ENCODE measurements around the gene FGF3. TPM values are rescaled to one million over a fixed set of nuclear protein-coding genes. Genes with fewer than 3 reads are reported as not detected.

The FGF3 gene
- total and polyA plus RNA-seq, 10 of the 15 experiments (the other 5 are each of a cell fraction or from before 2014, with no cell fraction given), result not detected

DNA sequence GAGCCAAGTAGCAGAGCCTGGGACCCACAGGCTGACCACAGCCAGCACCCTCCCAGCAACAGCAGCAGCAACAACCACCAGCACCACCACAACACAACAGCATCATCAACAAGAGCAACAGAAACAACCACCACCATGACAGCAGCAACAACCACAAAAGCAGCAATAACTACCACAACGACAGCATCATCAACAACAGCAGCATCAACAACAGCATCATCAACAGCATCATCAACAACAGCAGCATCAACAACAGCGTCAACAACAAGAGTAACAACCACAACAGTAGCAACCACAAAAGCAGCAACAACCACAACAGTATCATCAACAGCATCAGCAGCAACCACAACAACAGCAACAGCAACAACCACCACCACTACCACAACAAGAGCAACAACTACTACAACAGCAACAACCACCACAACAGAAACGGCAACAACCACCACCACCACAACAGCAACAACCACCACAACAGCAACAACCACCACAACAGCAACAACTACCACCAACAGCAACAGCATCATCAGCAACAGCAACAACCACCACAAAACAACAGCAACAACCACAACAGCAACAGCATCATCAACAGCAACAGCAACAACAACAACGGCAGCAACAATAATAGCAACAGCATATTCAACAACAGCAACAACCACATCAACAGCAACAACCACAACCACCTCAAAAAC lies 22.1 kb upstream of the FGF3 start:
- CTCF ChIA-PET, result no interaction called here
- TF ChIP-seq, protein P1, sequence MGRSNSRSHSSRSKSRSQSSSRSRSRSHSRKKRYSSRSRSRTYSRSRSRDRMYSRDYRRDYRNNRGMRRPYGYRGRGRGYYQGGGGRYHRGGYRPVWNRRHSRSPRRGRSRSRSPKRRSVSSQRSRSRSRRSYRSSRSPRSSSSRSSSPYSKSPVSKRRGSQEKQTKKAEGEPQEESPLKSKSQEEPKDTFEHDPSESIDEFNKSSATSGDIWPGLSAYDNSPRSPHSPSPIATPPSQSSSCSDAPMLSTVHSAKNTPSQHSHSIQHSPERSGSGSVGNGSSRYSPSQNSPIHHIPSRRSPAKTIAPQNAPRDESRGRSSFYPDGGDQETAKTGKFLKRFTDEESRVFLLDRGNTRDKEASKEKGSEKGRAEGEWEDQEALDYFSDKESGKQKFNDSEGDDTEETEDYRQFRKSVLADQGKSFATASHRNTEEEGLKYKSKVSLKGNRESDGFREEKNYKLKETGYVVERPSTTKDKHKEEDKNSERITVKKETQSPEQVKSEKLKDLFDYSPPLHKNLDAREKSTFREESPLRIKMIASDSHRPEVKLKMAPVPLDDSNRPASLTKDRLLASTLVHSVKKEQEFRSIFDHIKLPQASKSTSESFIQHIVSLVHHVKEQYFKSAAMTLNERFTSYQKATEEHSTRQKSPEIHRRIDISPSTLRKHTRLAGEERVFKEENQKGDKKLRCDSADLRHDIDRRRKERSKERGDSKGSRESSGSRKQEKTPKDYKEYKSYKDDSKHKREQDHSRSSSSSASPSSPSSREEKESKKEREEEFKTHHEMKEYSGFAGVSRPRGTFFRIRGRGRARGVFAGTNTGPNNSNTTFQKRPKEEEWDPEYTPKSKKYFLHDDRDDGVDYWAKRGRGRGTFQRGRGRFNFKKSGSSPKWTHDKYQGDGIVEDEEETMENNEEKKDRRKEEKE (IDR thresholded peaks at IDR 0.05), result no peak
- TF ChIP-seq TBL1XR1 (IDR thresholded peaks at IDR 0.05; ENCODE audit: low read depth, low read length) (no peak), SUZ12 (IDR thresholded peaks at IDR 0.05; ENCODE audit: unreplicated experiment) (no peak), ZNF24 (IDR thresholded peaks at IDR 0.05) (no peak), IRF4 (IDR thresholded peaks at IDR 0.05; ENCODE audit: low read depth, low read length) (no peak), ZBED1 (IDR thresholded peaks at IDR 0.05; ENCODE audit: borderline replicate concordance) (no peak)

More for the DNA sequence above, 22.1 kb upstream of the FGF3 start:
- FAIRE-seq (no peak), DNase-seq (ENCODE audit: low read depth, low spot score) (no peak), ATAC-seq (no peak)
- no peaks in the 10 kb centered on the region for H3K27me3 ChIP-seq (replicated peaks in 1 of 2; ENCODE audit: control insufficient read depth in 2 of 2, insufficient read depth in 2 of 2, low read length in 1 of 2)
- no peak overlapping the region for H3K4me2 ChIP-seq (ENCODE audit: control insufficient read depth, insufficient read depth)
- no TSS peak for BruUV-seq (replicated peaks)
- H3K9ac ChIP-seq (ENCODE audit: control insufficient read depth, insufficient read depth, low read length), result no peak overlapping the region
- no peaks in the 10 kb centered on the region for H3K79me2 ChIP-seq (ENCODE audit: control insufficient read depth, insufficient read depth, low read length)
- no peaks in the 10 kb centered on the region for H3K9me3 ChIP-seq (replicated peaks; ENCODE audit: control insufficient read depth, insufficient read depth, low read length)
- H3K27ac ChIP-seq (ENCODE audit: control insufficient read depth, insufficient read depth), result no peak overlapping the region
- ChIA-PET RAD21 (ENCODE audit: unreplicated experiment) (no interaction called here), POLR2A (no interaction called here), SMC1A (ENCODE audit: uncharacterized antibody, unreplicated experiment) (no interaction called here)
- 17% methylated on average over 4 of the region's 4 CpGs for WGBS (ENCODE audit: insufficient coverage, insufficient replicate concordance, low lambda C conversion rate, missing lambda C conversion rate)
- no peak overlapping the region for H3K4me3 ChIP-seq
- no peaks in the 10 kb centered on the region for H4K20me1 ChIP-seq (ENCODE audit: control insufficient read depth, insufficient read depth)
- no peak overlapping the region for H2AFZ ChIP-seq (ENCODE audit: control insufficient read depth, low read depth, low read length)
- in situ Hi-C loops (cut with MboI), result no loop called here
- no peaks in the 10 kb centered on the region for H3K4me1 ChIP-seq (ENCODE audit: control insufficient read depth, insufficient read depth, low read length)
- H3K36me3 ChIP-seq (ENCODE audit: control insufficient read depth in 2 of 2, insufficient read depth in 2 of 2, low read length in 1 of 2), result no peaks in the 10 kb centered on the region
- intact Hi-C loops (cut with micrococcal nuclease; ENCODE audit: unreplicated experiment), result no loop called here
